GF-D8 (cell line): ENCODE results near the gene ROR2.

Experiments
- DNase-seq: peaks from one replicate; lab custom pipeline; 2025; lab: John Stamatoyannopoulos, UW

The ROR2 gene

DNA sequence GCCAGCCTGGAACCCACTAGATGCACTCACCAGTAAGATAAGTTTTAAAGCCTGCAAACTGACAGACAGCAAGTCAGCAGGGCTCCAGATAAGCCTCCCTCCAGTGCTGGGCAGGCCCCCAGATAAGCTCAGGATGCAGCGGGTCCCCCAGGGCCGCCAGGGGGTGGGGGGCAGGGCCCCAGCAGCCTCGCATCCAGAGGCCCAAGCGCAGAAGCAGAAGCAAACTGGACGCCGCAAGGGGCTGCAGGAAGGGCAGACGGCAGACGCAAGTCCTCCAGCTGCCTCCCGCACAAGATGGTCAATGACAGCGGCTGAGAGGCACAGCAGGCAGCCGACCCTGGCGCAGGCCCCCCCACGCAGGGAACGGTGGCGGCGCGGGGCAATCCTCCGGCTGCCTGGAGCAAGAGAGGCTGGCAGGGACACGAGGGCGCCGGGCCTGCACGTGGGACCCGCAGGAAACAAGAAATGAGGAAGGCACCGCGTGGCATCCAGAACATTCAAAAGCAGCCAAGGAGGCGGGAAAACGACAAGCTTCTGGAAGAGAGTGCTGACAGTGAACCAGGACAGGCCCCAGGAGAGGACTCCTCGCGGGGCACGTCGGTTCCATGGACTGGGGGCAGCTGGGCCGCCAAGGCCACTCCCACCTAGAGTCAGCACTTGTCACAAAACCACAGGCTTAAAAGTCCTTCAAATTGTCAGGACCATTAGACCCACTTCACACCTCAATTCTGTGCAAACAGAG, 49.8 kb downstream of the ROR2 start:
- DNase-seq: no peak

DNA sequence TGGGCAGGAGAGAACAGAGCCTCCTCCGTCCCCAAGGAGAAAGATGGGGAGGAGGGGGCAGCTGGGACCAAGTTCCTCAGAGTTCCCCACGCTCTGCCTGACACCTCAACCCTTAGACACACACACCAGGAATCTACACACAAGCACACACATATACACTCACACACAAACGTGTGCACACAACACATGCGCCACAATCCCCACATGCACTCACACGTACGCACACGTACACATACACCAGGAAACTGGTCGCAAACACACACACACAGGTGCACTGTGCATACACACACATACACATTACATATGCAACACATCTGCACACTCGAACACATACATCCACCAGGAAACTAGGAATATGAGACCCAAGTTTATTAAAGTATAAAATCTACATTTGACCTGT, 50.4 kb downstream of the ROR2 start:
- no peak for DNase-seq

- no peak for DNase-seq
Observed at GRCh38 chr9:91899219-91899563, 50.8 kb downstream of the ROR2 start.

DNA sequence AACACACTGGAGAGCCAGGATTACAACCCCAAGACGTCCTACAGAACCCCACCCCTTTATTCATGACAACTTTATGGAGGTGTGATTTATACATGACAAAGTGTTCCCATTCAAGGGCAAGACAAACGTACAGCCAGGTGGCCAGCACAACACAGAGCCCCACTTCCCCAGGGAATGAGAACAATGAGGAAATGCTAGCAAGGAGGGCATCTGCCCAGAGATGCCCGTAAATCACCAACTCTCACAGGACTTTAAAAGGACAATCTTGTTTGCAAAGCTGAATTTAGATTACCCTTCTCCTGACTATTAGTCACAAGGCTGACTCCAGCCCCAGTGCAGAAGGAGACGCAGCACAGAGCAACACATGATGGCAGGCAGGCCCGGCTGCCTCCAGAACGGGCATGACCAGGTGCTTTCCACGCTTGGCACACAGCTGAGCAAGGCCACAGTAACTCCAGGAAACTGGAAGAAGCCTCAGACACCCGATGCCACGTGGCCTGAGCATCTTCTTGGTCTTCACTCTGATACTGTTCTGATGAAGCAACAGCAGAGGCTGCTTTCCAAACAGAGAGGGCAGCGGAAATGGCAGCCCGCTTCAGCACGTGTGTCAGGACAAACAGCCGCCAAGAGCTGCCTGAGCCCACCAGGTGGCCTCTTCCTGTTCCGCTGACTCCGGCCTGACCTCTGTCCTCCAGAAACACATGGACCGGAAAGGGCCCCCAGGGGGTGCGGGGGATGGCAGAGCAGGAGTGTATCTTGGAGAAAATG, 51.4 kb downstream of the ROR2 start:
- no peak for DNase-seq

- no peak for DNase-seq
Observed at GRCh38 chr9:91897201-91897600, 52.8 kb downstream of the ROR2 start.

GRCh38 chr9:91896513-91897121, 53.4 kb downstream of the ROR2 start:
- no peak for DNase-seq

DNA sequence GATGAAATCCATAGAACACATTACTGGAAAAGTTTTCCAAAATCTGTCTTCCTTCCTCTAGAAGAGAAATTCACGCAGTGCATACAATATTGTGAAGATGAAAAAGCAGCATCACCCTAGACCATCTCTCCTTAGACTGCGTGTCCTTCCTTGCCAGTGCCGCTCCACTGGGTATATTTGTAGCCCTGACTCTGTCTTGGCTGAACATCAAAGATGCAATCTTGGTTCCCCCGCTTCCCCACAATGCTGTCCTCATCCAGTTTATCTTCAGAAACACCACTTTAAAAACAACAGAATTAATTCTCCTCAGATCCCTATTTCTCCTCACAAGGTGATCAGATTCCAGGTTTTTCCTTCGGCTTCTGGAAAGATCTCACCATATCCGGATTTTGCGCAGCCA, 53.9 kb downstream of the ROR2 start:
- DNase-seq: no peak

GRCh38 chr9:91894536-91894935, 55.5 kb downstream of the ROR2 start:
- DNase-seq: no peak

- no peak for DNase-seq
Observed at GRCh38 chr9:91894023-91894422, 56.0 kb downstream of the ROR2 start.

- no peak for DNase-seq
Observed at GRCh38 chr9:91891915-91892314, 58.1 kb downstream of the ROR2 start.

DNA sequence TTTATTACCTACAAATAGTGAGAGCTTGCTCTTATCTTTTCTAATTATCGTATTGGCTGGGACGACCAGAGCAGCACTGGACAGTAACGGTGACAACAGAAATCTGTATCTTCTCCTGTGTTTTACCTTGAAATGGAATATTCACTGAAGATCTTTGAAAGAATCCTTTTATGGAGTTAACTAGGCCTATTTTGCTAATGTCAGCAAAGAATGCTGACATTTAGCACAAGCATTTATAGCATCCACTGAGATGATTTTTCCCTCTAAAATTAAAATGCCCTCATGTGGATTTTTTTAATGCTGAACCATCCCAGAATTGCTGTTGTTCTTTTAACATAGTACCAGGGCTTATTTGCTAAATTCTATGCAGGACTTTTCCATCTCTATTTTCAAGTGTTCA, 59.4 kb downstream of the ROR2 start:
- DNase-seq: no peak

- no peak for DNase-seq
Observed at GRCh38 chr9:91889161-91889911, 60.7 kb downstream of the ROR2 start.

DNA sequence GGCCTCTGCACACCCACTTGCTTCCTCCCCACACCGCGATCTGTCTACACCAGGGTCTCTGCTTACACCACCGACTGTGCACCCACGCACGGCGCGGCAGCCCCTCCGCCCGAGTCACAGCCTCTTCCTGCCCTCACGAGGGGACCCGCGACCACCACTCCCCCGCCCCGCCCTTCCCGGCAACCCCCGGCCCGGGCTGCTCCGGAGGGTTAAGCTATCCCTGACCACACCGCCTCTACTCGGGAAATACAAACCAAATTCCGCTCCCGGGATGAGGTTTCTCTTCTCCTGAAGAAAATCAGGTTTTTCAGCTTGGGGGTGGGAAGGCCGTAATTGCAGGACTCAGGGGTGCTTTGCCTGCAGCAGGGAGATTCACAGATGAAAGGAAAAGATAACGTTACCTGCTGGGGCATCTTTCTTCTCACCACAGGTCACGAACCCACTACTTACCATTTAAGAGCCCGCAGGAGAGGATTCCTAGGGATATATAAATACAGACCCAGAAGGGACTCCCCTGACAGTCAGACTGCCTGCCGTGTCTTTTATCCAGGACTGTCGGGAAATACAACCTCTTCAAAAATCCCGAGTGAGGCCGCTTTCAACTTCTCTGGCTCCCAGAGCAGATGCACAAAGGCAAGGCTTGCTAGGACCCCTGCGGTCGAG, 63.5 kb downstream of the ROR2 start:
- DNase-seq: no peak

DNA sequence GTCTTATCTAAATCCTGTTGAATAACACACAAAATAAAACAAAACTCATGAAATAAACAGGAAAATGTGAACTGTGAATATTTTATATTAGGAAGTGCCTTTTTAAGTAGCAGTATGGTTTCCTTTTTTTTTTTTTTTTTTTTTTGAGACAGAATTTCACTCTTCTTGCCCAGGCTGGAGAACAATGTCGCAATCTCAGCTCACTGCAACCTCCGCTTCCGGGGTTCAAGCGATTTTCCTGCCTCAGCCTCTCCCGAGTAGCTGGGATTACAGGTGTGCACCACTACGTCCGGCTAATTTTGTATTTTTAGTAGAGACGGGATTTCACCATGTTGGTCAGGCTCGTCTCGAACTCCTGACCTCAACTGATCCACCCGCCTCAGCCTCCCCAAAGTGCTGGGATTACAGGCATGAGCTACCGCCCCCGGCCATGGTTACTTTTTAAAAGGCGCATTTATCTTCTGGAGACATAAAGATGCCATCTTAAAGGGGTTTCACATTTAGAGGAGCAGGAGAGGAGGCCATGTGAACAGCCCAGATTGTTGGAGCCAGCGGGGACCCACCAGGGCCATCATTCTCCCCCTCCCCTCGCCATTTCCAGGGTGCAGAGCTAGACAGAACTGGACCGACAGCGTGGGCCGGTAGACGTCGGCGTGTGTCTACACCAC, 64.1 kb downstream of the ROR2 start:
- DNase-seq: no peak

DNA sequence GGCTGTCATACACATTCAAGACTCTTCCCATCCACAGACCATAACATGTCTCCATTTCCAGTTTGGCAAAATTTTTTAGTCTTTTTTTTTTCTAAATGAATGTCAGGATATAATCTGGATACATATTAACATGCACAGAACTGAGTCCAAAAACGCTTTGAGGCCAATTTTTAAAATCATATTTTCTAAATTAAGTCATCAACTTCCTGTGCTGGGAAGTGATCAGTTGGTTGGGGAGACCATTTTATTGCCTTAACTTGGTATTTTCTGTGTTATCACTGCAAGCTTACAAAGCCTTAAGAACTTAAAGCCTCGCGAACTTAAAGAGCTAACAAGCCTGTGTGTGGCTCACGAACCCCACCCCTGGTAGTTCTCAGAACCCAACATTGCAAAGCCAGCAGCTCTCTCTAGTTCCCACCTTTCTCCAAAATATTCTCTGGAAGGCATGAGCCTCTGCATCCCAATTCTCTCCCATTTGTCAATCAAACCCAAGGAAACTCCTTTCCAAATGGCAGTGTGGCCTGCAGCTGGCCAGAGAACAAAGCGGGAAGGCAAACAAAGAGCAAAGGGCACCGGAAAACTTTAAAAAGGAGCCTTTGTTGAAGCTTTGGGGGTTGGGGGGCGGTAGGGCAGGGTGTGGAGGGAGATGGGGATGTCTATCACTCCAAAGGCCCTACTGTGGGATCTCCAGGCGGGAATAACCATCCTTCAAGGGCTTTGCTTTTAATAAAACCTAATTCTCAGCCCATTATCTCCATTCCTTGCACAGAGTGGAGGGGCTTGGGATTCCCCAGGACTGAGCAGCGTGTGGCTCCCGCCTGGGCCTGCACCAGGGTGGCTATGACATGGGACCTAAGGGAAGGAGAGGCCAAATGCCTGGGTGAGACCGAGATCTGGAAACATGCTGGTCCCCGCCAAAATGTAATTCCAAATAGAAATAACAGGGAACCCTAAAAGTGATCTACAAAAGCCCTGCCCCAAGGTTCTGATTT, 65.0 kb downstream of the ROR2 start:
- DNase-seq: no peak

DNA sequence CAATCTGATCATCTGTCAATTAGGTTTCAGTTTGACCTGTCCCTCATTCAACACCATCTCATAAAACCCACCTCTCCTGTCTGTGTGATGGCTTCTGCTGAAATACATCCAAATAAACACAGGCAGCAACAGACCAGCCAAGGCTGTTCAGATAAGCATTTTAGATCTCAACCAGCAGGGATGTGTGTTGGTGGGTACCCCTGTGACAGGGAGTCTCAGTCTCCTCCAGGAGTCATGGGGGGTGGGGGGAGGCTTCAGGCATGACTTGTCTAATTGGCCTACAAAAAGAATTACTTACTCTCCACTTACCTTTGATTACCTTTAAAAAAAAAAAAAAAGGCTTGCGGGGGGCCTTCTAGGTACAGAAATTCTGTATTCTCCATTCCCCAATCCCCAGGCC, 65.9 kb downstream of the ROR2 start:
- no peak for DNase-seq

DNA sequence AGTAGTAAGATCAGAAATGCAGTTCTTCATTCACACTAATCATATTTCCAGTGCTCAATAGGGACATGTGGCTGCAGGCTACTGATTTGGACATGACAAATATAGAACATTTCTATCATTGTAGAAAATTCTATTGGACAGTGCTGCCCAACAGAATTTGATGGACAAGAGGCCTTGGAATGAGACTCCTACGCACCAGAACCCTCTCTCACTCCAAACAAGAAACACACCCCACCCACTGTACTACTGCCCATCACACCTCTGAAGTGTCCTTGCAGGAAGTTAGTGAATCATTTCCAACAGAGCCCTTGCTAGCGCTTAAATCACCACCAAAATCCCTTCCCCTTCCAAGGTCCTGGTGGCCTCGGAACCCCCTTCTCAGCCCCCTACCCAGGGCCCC, 66.5 kb downstream of the ROR2 start:
- no peak for DNase-seq

DNA sequence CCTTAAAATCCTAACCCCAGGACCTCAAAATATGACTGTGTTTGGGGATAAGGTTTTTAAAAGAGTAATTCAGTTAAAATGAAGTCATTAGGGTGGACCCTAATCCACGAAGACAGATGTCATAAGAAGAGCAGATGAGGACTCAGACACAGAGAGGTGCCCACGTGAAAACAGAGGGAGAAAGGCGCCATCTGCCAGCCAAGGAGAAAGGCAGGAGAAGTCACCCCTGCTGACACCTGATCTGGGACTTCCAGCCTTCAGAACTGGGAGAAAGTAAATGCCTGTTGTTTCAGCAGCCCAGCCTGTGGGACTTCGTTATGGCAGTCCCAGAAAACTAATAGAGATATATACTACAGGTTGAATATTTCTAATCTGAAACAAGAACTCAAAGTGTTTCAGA, 67.4 kb downstream of the ROR2 start:
- DNase-seq: no peak

GRCh38 chr9:91880378-91880972, 69.6 kb downstream of the ROR2 start:
- DNase-seq: no peak

GRCh38 chr9:91879231-91879630, 70.8 kb downstream of the ROR2 start:
- no peak for DNase-seq
